CD4-positive, alpha-beta T cell treated with Interleukin-6 for 4 hours (primary cell): Measurements from ENCODE around the gene COMMD9.

Experiments used
- DNase-seq: peaks from one replicate; pipeline ENCODE4 v3.0.0-alpha.2; 2020; ENCODE audit warnings: mixed read lengths

Gene COMMD9

DNA sequence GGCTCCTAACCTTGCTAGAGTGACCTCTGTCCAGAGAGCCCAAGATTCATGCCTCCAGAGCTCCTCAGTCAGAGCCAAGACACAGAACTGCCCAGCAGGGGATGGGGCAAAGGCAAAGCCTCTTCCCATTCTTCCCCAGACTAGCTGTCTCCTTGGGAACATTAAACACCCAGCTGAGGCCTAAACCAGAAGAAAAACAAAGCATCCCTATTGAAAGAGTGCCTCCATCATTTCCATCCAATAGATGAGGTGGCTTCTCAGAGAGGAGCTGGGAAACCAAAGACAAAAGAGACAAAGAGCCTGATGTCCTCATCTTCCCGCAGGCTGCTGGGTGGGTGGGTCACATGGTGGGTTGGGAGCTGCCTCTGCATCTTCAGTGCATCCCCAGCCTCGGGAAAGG, 37.4 kb downstream of the COMMD9 start:
- DNase-seq = no peak

DNA sequence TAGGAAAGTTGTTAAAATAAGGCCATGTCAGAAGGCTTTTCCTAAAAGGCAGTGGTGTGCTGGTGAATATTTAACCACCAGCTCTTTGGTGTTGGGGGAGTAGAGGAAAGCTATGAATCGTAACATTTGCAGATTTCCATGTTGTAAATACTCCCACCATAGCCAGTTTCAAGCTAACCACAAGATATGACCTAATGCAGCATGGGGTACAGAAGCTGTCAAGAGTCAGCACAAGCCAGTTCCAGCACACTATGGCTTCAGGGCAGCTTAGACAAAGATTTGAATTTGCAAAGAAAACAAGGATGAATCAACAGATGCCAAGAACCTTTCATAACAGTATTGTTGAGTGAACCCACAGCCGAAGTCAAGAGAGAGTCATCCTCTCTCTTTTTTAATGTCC, 40.0 kb downstream of the COMMD9 start:
- DNase-seq = no peak

DNA sequence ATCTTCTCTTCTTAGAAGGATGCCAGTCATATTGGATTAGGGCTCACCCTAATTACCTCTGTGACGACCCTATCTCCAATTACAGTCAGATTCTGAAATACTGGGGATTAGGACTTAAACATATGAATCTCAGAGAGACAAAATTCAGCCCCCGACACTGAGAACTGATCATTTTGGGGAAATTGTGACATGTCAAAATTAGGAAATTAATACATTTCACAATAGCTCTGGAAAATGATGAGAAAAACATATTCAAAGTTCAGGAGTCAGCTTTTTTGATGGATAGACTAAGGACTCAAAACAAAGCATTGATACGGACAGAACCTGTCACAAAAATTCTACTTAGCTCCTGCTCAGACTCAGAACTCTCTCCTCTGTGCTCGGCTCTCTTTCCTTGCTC, 40.8 kb downstream of the COMMD9 start:
- no peak for DNase-seq

DNA sequence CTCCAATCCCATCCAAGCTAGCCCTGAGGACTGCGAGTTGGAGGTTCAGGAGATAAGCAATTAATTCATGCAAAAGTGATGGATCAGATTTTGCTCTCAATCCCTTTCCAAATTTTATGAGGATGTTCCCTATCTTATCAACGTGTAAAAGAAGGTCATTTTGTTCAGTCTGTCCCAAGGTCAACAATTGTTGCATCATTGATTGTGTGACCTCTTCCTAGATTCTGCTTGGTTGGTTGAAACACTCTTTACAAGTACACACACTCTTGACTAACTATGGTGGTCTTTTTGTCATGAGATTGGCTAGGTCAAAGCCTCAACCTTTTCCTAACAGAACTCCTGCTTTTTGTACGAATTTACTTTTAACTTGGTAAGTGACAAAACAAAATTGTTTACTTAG, 41.7 kb downstream of the COMMD9 start:
- DNase-seq = no peak

DNA sequence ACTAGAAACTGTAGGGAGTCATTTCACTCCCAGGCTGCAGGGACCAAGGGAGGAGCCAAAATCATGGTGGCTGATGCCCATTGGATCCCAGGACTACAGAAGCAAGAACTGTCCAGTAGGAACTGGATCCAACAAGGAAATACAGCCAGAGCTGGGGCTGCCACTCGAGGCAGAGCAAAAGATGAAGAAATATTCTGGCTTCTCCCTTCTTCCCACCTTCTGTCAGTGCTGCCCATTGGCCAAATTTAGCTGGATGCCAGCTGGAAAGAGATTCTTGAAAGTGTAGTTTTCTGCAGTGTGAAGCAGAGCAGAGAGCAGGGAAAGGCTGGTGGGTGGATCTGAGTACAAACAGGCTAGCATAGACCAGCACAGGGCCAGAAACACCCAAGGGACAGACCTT, 45.6 kb downstream of the COMMD9 start:
- DNase-seq = no peak

DNA sequence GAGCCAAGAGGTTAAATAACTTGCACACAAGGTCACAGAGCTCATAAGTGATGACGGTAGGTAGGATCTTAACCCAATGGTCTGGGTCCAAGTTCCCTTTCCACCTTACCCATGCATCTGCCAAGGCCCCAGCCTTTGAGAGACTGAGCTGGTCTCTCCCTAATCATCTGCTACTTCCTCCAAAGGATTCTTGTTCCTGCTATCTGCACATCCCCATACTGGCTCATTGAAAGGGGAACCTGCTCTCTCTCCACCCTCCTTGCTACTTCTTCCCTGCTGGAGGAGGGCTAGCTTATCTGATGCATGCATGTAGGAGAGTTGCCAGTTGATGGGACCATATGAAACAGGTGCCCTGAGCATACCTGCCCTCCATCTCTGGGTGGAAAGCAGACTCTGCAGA, 47.7 kb downstream of the COMMD9 start:
- DNase-seq = no peak

DNA sequence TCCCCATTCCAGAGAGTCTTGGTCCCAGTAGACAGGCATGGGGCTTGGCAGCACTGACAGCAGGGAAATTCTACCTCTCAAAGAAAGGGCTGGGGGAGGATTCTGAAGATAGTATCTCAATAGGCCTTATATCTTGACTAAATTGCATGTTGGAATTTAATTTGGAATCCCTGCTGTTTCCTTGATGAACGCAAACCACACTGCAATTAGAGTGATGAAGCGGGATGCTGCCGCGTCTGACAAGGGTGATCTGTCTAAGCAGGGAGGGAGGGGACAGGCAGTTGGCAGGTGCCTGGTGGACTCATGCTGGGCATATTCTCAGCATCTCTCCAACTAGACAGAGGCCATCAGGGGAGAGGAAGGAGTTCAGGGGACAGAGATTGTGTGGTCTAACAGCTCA, 48.4 kb downstream of the COMMD9 start:
- DNase-seq = no peak

DNA sequence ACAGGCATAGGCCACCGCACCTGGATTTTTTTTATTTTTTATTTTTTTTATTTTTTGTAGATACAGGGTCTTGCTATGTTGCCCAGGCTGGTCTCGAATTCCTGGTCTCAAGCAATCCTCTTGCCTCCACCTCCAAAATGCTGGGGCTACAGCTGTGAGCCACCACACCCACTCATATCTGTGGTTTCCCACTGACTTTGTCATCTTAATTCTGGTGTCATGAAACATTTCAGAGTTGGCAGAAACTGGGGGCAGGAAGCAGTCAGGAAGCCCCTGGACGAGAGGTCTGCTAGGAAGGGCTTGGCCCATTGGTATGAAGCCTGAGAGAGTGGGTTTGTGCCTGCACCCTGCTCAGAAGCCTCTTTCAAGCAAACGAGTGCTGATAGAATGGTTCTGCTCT, 49.1 kb downstream of the COMMD9 start:
- DNase-seq = no peak

DNA sequence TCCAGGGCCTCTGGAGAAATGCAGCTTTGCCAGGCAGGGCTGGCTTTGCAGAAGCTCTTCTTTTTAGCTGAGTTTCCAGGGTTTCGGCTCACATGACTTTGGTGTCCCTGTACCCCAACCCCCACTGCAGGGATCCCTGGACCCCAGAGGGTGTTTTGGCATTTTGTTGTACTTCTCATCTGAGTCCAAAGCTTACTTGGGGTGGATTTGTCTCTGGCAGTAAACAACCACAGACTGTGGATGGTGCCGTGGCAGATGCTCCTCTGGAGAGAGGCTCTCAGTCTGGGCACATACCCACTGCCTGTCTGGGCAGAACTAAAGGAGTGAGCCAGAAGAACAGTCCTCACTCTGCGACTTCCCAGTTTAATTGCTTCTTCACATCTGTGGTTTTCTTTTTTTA, 49.6 kb downstream of the COMMD9 start:
- DNase-seq = no peak

DNA sequence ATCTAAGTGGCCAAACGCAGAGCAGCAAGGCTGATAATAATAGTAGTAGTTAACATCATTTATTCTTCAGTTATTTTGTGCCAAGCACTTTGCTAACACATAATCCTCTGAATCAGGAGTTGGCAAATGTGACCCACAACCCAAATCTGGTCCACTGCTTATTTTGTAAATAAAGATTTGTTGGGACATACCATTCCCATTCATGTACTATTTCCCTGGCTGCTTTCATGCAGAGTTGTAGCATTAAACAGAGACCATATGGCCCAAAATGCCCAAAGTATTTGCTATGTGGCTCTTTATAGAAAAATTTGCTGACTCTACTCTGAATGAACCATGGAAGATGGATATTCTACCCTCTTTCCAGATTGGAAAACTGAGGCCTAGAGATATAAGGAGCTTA, 50.3 kb downstream of the COMMD9 start:
- DNase-seq = no peak

DNA sequence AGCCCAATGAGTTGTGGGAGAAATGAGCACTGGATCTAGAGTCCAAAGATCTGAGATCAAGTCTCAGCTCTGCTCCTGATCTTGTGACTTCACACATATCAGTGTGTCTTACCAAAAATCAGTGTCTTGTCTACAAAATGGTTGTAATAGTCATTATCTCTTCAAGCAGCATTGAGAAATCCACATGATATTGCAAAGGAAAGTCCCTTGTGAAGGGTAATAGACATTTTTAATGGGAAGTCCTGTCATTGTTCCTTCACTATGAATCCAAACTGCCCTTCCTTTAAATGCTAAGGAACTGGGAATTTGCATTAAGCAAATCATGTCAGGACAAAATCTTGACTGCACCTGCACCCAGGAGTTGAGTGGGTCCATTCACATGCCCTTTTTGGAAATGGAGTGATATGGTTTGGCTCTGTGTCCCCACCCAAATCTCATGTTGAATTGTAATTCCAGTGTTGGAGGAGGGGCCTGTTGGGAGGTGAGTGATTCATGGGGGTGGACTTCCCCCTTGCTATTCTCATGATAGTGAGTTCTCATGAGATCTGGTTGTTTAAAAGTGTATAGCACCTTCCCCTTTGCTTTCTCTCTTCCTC, 51.1 kb downstream of the COMMD9 start:
- DNase-seq = no peak

DNA sequence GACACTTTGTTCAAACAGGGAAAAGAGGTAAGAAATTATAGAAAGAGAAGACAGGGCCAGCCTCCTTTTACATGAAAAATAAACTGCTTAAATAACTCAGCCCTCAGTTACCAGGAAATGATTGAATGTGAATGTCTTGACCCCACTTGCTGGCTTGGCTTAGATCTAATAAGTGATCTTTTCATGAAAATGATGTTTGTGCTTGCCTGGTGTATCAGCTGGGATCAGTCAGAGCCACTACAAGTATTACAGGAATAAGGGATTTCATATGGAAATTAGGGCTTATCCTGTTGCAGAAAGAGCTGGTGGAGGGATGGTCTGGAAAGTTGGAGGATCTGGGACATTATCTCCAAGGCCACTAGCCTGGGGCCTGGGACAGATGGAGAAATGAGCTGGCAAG, 51.8 kb downstream of the COMMD9 start:
- no peak for DNase-seq

DNA sequence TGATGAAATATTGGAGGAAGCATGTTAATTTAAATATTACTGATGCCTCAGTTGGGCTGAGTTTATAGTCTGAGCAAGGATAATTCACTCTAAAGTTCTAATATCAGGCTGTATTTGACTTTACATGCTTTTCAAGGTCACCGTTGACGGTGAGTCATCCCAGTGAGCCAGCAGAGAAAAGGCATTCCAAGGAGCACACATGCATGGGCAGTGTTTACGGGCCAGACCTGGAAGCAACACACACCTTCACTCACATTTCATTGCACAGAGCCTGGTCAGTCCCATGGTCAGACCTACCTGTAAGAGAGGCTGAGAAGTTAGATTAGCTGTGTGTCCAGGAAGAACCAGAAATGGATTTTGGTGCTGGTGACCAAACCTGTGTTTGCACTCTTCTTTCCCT, 53.5 kb downstream of the COMMD9 start:
- DNase-seq = no peak

DNA sequence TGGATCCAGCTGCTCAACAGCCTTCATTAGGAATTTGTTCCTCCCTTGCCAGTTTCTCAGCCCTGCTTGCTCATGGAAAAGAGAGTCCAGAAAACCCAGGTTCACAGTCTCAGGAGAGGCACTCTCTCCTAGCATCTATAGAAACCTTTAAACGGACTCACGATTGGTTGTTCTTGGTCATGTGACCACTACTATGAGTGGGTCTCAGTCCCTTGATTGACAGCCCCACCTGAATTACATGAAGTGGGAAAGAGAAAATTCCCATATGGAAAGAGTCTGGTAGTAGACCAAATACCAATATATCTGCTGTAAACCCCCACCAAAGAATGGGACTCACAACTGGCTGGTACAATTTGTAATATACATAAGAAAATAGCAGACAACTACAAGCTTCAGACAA, 54.4 kb downstream of the COMMD9 start:
- DNase-seq = no peak

DNA sequence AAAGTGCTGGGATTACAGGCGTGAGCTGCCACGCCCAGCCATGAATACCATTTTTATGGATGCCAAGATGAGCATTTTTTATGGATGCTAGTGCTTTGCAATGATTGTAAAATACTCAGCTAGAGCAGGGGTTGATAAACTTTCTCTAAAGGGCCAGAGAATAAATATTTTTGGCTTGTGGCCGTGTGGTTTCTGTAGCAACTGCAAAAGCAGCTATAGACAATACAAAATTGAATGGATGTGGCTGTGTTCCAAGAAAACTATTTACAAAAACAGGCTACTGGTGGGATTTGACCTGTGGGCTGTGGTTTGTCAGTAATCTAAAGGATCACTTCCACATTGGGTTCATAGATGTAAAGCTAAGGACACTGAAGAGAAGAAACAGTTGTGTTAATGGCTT, 56.0 kb downstream of the COMMD9 start:
- no peak for DNase-seq

DNA sequence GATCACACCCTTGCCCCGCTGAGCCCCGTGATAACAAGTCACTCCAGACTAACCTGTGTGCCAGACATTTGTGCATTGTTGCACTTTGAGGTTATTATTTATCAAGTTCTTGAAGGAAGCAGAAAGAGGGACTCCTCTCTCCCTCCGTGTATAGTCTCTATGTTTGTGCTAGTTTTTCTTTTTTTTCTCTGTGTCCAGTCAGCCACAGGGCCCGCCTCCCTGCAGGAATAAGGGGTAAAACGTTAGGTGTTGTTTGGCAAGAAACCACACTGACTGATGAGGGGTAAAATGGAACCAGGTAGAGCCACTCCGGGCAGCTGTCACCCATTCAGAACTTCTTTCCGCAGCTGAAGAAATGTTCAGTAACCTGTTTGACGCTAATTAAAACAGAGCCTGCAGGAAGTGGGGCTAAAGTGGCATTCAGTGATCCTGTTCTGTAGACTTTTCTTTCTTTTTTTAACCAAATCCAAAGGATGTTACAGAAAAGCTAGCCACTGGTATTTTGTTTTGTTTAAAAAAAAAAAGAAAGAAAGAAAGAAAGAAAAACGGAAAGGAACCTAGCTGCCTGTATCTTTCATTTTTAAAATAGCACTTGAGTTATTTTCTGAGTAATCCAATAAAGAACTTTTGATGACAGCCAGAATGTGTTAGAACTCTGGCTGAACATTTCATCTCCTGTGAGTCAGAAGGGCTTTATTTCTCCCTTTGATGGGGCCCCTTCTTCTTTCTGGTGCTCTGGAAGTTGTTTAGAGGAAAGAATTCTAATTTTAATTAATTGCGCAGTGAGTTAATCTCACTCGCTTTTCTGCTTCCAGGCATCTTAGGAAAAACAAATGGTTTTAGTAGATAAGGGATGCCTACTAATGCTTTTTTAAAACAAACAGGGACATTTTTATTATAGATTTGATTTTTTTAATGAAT, 58.2 kb downstream of the COMMD9 start:
- no peak for DNase-seq

DNA sequence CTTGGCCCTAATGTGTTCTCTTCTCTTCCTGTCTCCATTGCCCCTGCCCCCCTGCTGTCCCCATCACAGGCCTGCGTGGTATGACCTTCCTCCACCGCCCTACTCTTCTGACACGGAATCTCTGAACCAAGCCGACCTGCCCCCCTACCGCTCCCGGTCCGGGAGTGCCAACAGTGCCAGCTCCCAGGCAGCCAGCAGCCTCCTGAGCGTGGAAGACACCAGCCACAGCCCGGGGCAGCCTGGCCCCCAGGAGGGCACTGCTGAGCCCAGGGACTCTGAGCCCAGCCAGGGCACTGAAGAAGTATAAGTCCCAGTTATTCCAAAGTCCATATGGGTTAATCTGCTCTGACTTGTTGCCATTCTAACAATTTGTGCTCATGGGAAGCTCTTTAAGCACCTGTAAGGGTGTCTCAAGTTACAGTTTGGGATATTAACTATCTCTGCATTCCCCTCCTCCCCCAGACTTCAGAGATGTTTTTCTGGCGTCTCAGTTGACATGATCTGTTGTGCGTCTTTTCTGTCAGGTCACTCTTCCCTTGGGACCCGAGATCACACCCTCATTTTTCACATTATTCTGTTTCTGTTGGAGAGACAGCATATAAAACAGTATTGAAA, 60.0 kb downstream of the COMMD9 start:
- DNase-seq = no peak

DNA sequence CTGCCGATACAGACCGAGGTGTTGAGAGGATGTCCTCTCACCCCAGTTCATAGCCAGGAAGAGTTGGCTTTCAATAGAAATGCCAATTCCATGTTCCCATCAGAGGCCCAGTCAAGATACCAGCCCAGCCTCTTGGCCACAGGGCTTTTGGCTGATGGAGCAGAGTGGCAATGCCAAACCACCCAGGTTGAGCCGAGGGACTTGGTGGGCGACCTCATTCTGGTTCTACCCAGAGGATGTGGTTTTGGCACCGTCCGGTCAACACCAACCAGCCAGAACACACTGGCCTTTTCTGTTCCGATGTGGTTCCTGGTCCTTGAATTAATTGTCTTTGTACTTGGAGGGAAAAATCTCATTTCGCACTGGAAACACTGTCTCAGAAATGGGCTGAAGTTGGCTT, 60.5 kb downstream of the COMMD9 start:
- no peak for DNase-seq

DNA sequence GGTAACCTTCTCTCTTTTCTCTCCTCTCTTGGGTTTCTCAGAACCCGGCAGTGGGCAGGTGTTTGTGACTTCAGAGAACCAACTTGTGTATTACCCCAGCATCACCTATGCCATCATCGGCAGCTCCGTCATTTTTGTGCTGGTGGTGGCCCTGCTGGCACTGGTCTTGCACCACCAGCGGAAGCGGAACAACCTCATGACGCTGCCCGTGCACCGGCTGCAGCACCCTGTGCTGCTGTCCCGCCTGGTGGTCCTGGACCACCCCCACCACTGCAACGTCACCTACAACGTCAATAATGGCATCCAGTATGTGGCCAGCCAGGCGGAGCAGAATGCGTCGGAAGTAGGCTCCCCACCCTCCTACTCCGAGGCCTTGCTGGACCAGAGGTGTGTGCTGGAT, 62.2 kb downstream of the COMMD9 start:
- no peak for DNase-seq

DNA sequence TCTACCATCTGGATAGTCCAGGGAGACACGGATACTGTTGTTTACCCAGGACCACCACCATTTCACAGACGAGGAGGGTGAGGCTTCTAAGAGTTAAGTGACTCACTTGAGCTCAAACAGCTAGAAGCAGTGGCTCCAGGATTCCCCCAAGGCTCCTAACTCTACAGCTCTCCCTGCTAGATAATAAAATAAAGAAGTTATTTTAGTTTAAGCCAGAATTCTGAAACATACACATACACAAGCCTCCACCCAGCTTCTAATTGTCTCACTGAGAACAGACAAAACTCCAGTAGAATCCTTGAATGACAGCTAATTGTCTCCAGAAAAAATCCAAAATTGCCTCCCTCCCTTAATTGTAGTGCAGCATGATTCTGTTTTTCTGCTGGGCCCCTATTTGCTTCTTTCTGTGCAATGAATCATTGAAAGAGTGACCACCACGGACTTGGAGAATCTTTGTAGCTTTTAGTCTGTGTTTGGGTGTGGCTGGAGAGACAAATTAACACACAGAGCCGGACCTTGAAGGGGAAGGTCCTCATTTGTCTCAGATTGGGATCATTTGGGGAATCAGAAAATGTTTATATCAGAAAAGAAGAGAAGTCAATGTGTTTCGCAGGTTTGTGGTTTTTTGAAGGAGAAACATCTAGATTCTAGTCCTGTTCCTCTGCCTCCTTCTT, 64.9 kb downstream of the COMMD9 start:
- no peak for DNase-seq

DNA sequence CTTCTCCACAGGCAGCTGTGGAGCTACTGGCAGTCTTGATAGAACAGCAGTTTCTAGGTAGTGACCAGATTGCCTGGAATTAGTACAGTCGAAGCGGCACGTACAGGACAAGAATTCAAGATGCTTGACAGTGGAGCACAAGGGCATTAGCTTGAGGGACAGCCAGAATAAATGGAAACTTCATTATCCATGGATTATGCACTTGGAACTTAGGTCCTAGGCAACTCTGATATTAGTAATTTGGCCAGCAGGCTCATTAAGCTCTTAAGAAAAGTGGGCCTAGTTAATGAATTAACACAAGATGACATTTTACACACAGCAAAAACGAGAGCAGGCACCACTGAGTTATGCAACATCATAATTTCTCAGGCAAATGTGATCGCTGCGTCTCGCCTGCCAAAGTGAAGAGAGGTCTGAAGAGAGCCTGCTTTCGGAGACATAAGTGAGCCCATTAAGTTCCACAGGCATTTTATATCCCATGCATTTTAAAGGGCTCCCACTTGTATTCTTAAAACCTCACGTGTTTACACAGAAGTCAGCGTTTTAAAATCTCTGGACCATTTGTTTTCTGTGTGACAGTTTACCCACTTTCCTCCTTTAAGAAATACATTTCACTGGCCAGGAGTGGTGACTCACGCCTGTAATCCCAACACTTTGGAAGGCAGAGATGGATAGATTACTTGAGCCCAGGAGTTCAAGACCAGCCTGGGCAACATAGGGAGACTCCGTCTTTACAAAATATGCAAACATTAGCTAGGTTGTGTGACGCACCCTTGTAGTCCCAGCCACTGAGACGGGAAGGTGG, 66.2 kb downstream of the COMMD9 start:
- no peak for DNase-seq
